ENCODE data around the gene SLC31A1. TPM values are rescaled to one million over a fixed set of nuclear protein-coding genes. Genes with fewer than 3 reads are reported as not detected.

SLC31A1 gene
- total and polyA plus RNA-seq, 2 donors (not counting 3 experiments of a cell fraction or from before 2014, with no cell fraction given), result 13.5 to 22.7 TPM

GRCh38 chr9:113237026-113237425 lies 15.7 kb downstream of the SLC31A1 start:
- Histone ChIP-seq H3K27me3 (ENCODE audit: control insufficient read depth in 2 of 2, insufficient read depth in 2 of 2, low read length in 2 of 2) (no peaks in the 10 kb centered on the region), H3K4me2 (ENCODE audit: insufficient read depth, low read length) (no peak overlapping the region), H3K9me3 (replicated peaks; ENCODE audit: control insufficient read depth, insufficient read depth, low read length) (no peaks in the 10 kb centered on the region), H3K9me1 (replicated peaks; ENCODE audit: control insufficient read depth, extremely low read depth, insufficient read depth, low read length) (no peaks in the 10 kb centered on the region), H3K9ac (replicated peaks; ENCODE audit: extremely low read depth, insufficient read depth, low read length) (no peak overlapping the region), H3K36me3 (ENCODE audit: control insufficient read depth in 2 of 2, extremely low read depth in 1 of 2, insufficient read depth in 2 of 2, low read length in 2 of 2) (no peaks in the 10 kb centered on the region), H3K27ac (ENCODE audit: insufficient read depth, low read depth, low read length) (no peak overlapping the region), H2AFZ (ENCODE audit: low read depth, low read length) (no peak overlapping the region), H3K4me3 (replicated peaks in 1 of 3; ENCODE audit: insufficient read depth in 1 of 3, low read depth in 1 of 3, low read length in 3 of 3) (no peak overlapping the region), H4K20me1 (replicated peaks; ENCODE audit: control insufficient read depth, extremely low read depth, insufficient read depth, low read length) (no peaks in the 10 kb centered on the region), H3K4me1 (ENCODE audit: control insufficient read depth, extremely low read depth, insufficient read depth, low read length) (peaks cover 13% of the 10 kb centered on the region), H3K79me2 (ENCODE audit: control insufficient read depth, insufficient read depth, low read length) (no peaks in the 10 kb centered on the region)
- intact Hi-C loops (cut with micrococcal nuclease), result no loop called here
- no peak for TF ChIP-seq EZH2 (IDR thresholded peaks at IDR 0.05; ENCODE audit: borderline replicate concordance, low read depth, low read length, severe bottlenecking)
- TF ChIP-seq FOS (IDR thresholded peaks at IDR 0.05; ENCODE audit: borderline replicate concordance, insufficient read depth, low read length), result no peak
- no peak for TF ChIP-seq MAX (IDR thresholded peaks at IDR 0.05; ENCODE audit: insufficient read depth, insufficient read length)
- TF ChIP-seq GATA2 (IDR thresholded peaks at IDR 0.05; ENCODE audit: insufficient read depth, insufficient read length, low read depth, low read length), result no peak
- no peak for TF ChIP-seq POLR2A (IDR thresholded peaks at IDR 0.05; ENCODE audit: low read depth, low read length)
- TF ChIP-seq CTCF (IDR thresholded peaks at IDR 0.05; ENCODE audit: extremely low read depth in 1 of 2, insufficient read depth in 1 of 2, low read depth in 1 of 2, low read length in 2 of 2), result no peak
- no peak for TF ChIP-seq JUN (IDR thresholded peaks at IDR 0.05; ENCODE audit: borderline replicate concordance, insufficient read depth, insufficient read length, low read depth)
- TF ChIP-seq MYC (IDR thresholded peaks at IDR 0.05; ENCODE audit: low read depth, low read length), result no peak
- no peak for TF ChIP-seq POLR2AphosphoS5 (IDR thresholded peaks at IDR 0.05; ENCODE audit: insufficient read depth, low read depth, low read length)
- ChIA-PET CTCF (interaction anchor here (1.3 to 1.6 kb wide), 2 partner anchors 17 kb away, joined by 3 read pairs; no protein-coding TSS in a partner anchor), POLR2A (no interaction called here)
- no peak for DNase-seq (ENCODE audit: low read depth, low spot score)
- no TSS peak for BruUV-seq (replicated peaks)
- dilution Hi-C loops (cut with MboI; ENCODE audit: extremely low pct_ligation_motif_present, low sequenced_read_pairs), result no loop called here
- FAIRE-seq, result no peak
